ENCODE results near the gene CCDC134.
"Not testable (repeated sequence)": the region's sequence is repeated elsewhere in the genome, so short reads cannot be mapped to it uniquely, and the experiment has no call there.

CCDC134 gene

DNA sequence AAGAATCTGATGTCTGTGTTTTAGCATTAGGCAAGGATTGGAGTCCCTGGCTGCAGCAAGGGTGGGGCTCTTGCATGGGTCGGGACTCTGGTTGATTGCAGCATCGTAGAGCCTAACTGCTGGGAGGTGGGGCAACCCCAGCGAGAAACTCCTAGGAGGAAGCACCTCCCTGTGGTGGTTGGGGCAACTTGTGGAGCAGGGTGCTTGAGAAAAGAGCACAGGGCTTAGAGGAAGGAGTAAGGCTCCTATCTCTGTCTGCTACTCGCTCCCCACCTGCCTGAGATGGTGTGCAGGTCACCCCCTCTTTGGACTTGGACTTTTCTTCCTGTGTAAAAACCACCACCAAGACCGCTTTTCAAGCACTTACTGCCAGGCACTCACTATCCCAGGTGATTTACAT lies 48.0 kb downstream of the CCDC134 start:
- no peaks in the 10 kb centered on the region for H3K27me3 ChIP-seq (replicated peaks; ENCODE audit: control insufficient read depth, insufficient read depth, low read length)
- no peaks in the 10 kb centered on the region for H3K9me3 ChIP-seq (ENCODE audit: control insufficient read depth, low read length)
- peaks cover 8% of the 10 kb centered on the region for H3K4me1 ChIP-seq (ENCODE audit: control insufficient read depth, insufficient read depth, low read length)
- peaks cover 2% of the 10 kb centered on the region for H3K36me3 ChIP-seq (ENCODE audit: control insufficient read depth, insufficient read depth, low read length, severe bottlenecking)
- DNase-seq (ENCODE audit: low read depth): no peak
- no peak overlapping the region for H3K4me3 ChIP-seq (ENCODE audit: low read length)
- peak overlapping the region; percentile 25 for H3K9ac ChIP-seq (ENCODE audit: low read length)

DNA sequence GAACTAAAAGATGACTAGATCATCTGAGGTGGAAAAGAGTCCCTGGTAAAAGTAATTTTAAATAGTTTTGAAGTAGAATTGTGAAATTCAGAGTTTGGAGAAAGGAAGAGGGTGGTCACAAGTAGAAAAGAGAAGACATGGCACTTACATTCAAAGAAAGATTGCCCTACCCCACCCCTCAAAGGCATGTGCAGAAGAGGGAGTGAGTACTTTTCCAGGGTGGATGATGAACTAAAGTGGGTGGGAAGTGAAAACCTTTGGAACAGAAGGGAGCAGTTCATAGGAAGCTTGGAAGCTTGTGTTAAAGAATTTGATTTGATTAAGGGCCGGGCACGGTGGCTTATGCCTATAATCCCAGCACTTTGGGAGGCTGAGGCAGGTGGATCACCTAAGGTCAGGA lies 56.0 kb downstream of the CCDC134 start:
- no peak overlapping the region for H3K4me3 ChIP-seq (ENCODE audit: low read length)
- H3K27me3 ChIP-seq (replicated peaks; ENCODE audit: control insufficient read depth, insufficient read depth, low read length): no peaks in the 10 kb centered on the region
- peaks cover 22% of the 10 kb centered on the region for H3K4me1 ChIP-seq (ENCODE audit: control insufficient read depth, insufficient read depth, low read length)
- H3K36me3 ChIP-seq (ENCODE audit: control insufficient read depth, insufficient read depth, low read length, severe bottlenecking): no peaks in the 10 kb centered on the region
- H3K9me3 ChIP-seq (ENCODE audit: control insufficient read depth, low read length): no peaks in the 10 kb centered on the region
- peak; percentile 8 for DNase-seq (ENCODE audit: low read depth)
- no peak overlapping the region for H3K9ac ChIP-seq (ENCODE audit: low read length)

DNA sequence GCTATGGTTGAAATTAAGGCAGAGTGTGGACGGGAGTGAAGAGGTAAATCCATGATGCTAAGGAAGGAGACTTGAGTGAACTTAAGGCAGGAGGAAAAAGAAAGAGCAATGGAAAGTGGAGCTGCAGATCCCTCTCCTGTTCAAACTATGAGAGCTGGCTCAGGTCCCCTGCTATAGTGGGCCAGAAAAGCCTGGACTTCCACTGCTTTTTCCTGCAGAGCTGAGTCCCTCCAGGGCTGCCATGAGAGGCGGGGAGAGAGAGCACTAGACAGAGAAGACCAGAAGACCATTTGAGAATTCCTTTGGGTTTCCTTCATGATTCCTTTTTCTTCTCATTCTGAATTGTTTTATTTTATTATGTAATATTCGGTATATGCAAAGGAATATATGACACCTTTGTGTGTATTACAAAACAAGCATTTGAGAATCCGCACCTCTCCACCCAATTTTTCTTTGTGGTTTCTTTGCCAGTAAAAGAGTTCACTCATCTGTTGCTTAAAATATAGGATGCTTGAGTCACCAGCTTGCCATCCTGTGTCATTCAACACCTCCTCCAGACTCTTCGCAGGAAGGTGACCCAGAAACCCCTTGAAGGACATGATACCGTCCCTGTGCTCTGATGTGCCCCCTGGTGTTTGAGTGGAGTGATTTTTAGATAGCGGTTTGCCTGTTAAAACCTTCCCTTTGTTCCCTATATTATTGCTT lies 56.8 kb downstream of the CCDC134 start:
- H3K36me3 ChIP-seq (ENCODE audit: control insufficient read depth, insufficient read depth, low read length, severe bottlenecking): no peaks in the 10 kb centered on the region

DNA sequence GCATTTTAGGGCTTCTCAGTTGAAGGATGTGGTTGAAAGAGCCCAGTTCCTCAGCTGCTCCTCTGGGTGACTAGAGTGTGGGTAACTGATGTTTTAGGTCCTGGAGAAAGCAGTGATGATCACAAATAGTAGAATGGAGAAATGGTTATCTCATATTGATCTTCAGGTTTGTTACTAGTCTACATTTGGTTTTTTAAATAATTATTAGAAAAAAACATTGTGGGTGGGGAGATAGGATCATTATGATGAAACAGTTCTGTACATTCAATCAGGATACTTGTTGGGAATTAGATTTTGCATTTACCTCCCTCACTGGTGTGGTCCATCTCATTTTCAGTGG lies 57.4 kb downstream of the CCDC134 start:
- no peaks in the 10 kb centered on the region for H3K27me3 ChIP-seq (replicated peaks; ENCODE audit: control insufficient read depth, insufficient read depth, low read length)
- no peaks in the 10 kb centered on the region for H3K36me3 ChIP-seq (ENCODE audit: control insufficient read depth, insufficient read depth, low read length, severe bottlenecking)
- DNase-seq (ENCODE audit: low read depth): no peak
- no peak overlapping the region for H3K4me3 ChIP-seq (ENCODE audit: low read length)
- no peaks in the 10 kb centered on the region for H3K9me3 ChIP-seq (ENCODE audit: control insufficient read depth, low read length)
- no peak overlapping the region for H3K9ac ChIP-seq (ENCODE audit: low read length)
- H3K4me1 ChIP-seq (ENCODE audit: control insufficient read depth, insufficient read depth, low read length): peaks cover 33% of the 10 kb centered on the region

More for the DNA sequence above, 56.8 kb downstream of the CCDC134 start:
- Histone ChIP-seq H3K9me3 (ENCODE audit: control insufficient read depth, low read length) (no peaks in the 10 kb centered on the region), H3K9ac (ENCODE audit: low read length) (no peak overlapping the region), H3K4me3 (ENCODE audit: low read length) (no peak overlapping the region), H3K27me3 (replicated peaks; ENCODE audit: control insufficient read depth, insufficient read depth, low read length) (no peaks in the 10 kb centered on the region), H3K4me1 (ENCODE audit: control insufficient read depth, insufficient read depth, low read length) (peaks cover 28% of the 10 kb centered on the region)
- DNase-seq (ENCODE audit: low read depth): peak; percentile 74

DNA sequence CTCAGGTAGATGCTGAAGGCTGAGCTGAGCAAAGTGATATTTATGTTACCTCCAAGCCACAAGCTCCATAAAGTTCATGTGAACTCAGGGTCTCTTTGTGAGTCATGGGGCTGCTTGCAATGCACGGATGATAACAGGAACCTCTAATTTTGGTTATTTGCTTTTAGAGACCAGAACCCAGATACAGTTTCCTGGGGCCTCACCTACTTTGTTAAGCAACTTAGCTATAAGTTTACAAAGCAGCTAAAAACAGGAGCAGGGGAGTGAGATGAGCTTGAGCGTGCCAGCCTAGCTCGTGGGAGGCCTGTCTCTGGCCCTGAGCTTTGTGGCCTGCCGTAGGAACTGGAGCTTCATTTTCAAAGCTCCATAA lies 61.7 kb downstream of the CCDC134 start:
- no peak for DNase-seq (ENCODE audit: low read depth)
- H3K9me3 ChIP-seq (ENCODE audit: control insufficient read depth, low read length): no peaks in the 10 kb centered on the region
- H3K27me3 ChIP-seq (replicated peaks; ENCODE audit: control insufficient read depth, insufficient read depth, low read length): no peaks in the 10 kb centered on the region
- H3K36me3 ChIP-seq (ENCODE audit: control insufficient read depth, insufficient read depth, low read length, severe bottlenecking): peaks cover 7% of the 10 kb centered on the region
- peaks cover 40% of the 10 kb centered on the region for H3K4me1 ChIP-seq (ENCODE audit: control insufficient read depth, insufficient read depth, low read length)
- peak overlapping the region; percentile 21 for H3K4me3 ChIP-seq (ENCODE audit: low read length)
- peak overlapping the region; percentile 66 for H3K9ac ChIP-seq (ENCODE audit: low read length)

DNA sequence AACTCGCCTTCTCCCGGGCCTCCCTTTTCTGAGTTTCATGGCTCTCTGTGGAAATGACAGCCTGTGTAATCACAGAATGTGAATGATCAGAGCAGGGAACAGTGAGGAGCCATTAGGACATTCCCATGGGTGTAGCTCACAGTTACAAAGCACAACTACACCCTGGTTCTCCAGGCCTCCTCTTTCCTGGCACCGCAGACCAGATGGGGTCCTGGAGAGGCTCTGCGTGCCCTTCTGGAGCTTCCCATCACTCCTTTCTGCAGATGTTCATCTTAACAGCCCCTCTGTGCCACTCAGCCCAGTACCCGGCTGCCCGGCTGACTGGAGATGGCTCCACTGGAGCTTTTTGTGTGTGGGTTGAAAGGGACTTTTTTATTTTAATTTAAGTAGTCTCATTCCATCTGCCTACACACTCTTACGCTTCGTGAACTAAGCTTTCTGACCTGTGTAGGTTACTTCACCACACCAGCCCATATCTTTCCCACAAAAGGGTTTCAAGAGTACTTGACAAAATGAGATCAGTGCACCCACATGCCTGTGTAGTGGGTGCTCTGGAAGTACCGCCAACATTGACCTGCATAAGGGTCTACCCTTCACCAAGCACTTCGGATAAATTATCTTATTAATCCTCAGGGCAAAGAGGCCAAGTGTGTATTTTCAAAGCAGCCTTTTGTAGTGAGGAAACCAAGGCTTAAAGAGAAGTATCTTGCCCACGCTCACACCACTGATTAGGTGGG lies 62.2 kb downstream of the CCDC134 start:
- H3K9me3 ChIP-seq (ENCODE audit: control insufficient read depth, low read length): no peaks in the 10 kb centered on the region
- DNase-seq (ENCODE audit: low read depth): peak; percentile 50
- H3K36me3 ChIP-seq (ENCODE audit: control insufficient read depth, insufficient read depth, low read length, severe bottlenecking): peaks cover 9% of the 10 kb centered on the region
- H3K4me3 ChIP-seq (ENCODE audit: low read length): peak overlapping the region; percentile 21
- H3K27me3 ChIP-seq (replicated peaks; ENCODE audit: control insufficient read depth, insufficient read depth, low read length): no peaks in the 10 kb centered on the region
- H3K4me1 ChIP-seq (ENCODE audit: control insufficient read depth, insufficient read depth, low read length): peaks cover 35% of the 10 kb centered on the region
- peak overlapping the region; percentile 66 for H3K9ac ChIP-seq (ENCODE audit: low read length)

DNA sequence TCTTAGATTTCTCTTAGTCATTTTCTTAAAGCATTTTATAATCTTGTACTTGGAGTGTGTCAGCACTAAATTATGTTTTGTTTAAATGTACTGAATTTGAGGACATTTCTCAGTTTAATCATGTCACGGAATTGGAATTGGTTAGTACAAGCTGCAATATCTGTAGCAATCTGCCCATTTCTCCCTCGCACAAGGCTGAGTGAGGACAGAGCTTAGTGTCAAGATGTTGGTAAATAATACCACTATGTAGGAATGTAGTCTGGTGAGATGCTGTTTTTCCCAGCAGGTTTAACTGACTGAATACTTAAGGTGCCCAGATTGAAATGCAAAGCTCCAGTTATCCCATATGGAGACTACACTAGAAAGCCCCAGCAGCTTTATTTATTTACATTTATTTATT lies 63.0 kb downstream of the CCDC134 start:
- Histone ChIP-seq H3K4me3 (ENCODE audit: low read length) (no peak overlapping the region), H3K27me3 (replicated peaks; ENCODE audit: control insufficient read depth, insufficient read depth, low read length) (no peaks in the 10 kb centered on the region), H3K9ac (ENCODE audit: low read length) (peak overlapping the region; percentile 66), H3K9me3 (ENCODE audit: control insufficient read depth, low read length) (no peaks in the 10 kb centered on the region), H3K36me3 (ENCODE audit: control insufficient read depth, insufficient read depth, low read length, severe bottlenecking) (peaks cover 17% of the 10 kb centered on the region), H3K4me1 (ENCODE audit: control insufficient read depth, insufficient read depth, low read length) (peaks cover 34% of the 10 kb centered on the region)
- no peak for DNase-seq (ENCODE audit: low read depth)

DNA sequence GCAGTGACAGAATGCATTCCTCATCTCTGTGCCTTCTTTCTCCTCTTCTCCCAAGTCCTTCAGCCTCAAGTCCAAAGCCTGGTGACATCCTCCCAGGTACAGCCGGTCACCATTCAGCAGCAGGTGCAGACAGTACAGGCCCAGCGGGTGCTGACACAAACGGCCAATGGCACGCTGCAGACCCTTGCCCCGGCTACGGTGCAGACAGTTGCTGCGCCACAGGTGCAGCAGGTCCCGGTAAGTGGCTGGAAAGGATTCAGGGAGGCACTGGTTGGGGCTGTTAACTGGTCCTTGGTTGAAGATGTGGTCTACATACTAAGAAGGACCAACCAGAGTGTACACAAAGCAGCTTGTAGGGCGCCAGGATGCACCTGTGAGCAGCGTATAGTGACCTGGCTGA lies 68.1 kb downstream of the CCDC134 start:
- no peak for DNase-seq (ENCODE audit: low read depth)
- Histone ChIP-seq H3K4me3 (ENCODE audit: low read length) (no peak overlapping the region), H3K9ac (ENCODE audit: low read length) (no peak overlapping the region), H3K27me3 (replicated peaks; ENCODE audit: control insufficient read depth, insufficient read depth, low read length) (no peaks in the 10 kb centered on the region), H3K36me3 (ENCODE audit: control insufficient read depth, insufficient read depth, low read length, severe bottlenecking) (peaks cover 62% of the 10 kb centered on the region), H3K4me1 (ENCODE audit: control insufficient read depth, insufficient read depth, low read length) (peaks cover 1% of the 10 kb centered on the region), H3K9me3 (ENCODE audit: control insufficient read depth, low read length) (no peaks in the 10 kb centered on the region)

DNA sequence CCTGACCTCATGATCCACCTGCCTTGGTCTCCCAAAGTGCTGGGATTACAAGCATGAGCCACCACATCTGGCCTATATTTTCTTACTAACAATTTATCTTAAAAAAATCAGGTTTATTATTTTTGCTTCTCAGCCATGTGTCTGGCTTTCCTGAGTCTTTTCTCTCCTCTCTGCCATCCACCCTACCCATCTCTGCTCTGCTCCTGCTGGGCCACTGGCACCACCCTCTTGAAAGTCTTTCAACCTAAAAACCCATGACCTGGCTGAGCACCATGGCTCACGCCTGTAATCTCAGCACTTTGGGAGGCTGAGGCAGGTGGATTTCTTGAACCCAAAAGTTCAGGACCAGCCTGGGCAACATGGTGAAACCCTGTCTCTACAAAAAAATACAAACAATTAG lies 69.6 kb downstream of the CCDC134 start:
- H3K4me1 ChIP-seq (ENCODE audit: control insufficient read depth, insufficient read depth, low read length); H3K27me3 ChIP-seq (replicated peaks; ENCODE audit: control insufficient read depth, insufficient read depth, low read length): not testable (repeated sequence)
- peaks cover 76% of the 10 kb centered on the region for H3K36me3 ChIP-seq (ENCODE audit: control insufficient read depth, insufficient read depth, low read length, severe bottlenecking)

DNA sequence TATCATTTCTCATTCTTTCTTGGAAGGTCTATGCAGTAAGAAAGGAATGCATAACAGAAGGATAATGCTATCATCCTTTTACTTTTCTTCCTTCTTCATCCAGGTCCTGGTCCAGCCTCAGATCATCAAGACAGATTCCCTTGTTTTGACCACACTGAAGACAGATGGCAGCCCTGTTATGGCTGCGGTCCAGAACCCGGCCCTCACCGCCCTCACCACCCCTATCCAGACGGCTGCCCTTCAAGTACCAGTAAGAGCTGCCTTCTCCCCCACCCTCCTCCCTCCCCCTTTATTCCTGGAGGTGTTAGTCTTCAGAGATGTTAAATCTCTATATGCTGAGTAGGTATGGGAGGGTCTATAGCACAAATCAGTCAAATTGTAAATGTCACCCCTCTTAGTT lies 70.3 kb downstream of the CCDC134 start:
- no peak overlapping the region for H3K9ac ChIP-seq (ENCODE audit: low read length)
- H3K9me3 ChIP-seq (ENCODE audit: control insufficient read depth, low read length): no peaks in the 10 kb centered on the region
- DNase-seq (ENCODE audit: low read depth): no peak
- H3K36me3 ChIP-seq (ENCODE audit: control insufficient read depth, insufficient read depth, low read length, severe bottlenecking): peaks cover 83% of the 10 kb centered on the region
- no peak overlapping the region for H3K4me3 ChIP-seq (ENCODE audit: low read length)
- H3K4me1 ChIP-seq (ENCODE audit: control insufficient read depth, insufficient read depth, low read length): peaks cover 4% of the 10 kb centered on the region
- no peaks in the 10 kb centered on the region for H3K27me3 ChIP-seq (replicated peaks; ENCODE audit: control insufficient read depth, insufficient read depth, low read length)

More for the DNA sequence above, 69.6 kb downstream of the CCDC134 start:
- not testable (repeated sequence) for H3K4me3 ChIP-seq (ENCODE audit: low read length); H3K9me3 ChIP-seq (ENCODE audit: control insufficient read depth, low read length); DNase-seq (ENCODE audit: low read depth); H3K9ac ChIP-seq (ENCODE audit: low read length)

DNA sequence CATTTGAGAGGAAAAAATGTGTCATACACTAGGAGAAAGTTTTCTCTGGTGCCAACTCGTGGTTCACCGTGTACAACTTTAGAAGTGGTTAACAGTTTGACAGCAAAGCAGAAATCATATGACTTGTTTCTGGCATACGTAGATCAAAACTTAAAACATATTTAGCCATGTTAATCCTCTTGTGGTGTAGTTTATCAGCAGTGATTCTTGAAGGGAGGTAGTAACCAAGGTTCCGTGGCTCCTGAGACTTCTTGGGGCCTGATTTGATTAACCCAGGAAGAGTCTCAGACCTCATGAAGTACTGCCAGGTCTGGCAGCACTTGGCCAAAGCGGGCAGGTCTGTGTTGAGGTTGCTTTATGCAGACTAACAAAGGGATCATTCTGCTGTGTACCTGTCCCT lies 72.9 kb downstream of the CCDC134 start:
- Histone ChIP-seq H3K9ac (ENCODE audit: low read length) (no peak overlapping the region), H3K4me3 (ENCODE audit: low read length) (no peak overlapping the region), H3K27me3 (replicated peaks; ENCODE audit: control insufficient read depth, insufficient read depth, low read length) (no peaks in the 10 kb centered on the region), H3K36me3 (ENCODE audit: control insufficient read depth, insufficient read depth, low read length, severe bottlenecking) (peaks cover 92% of the 10 kb centered on the region), H3K9me3 (ENCODE audit: control insufficient read depth, low read length) (no peaks in the 10 kb centered on the region), H3K4me1 (ENCODE audit: control insufficient read depth, insufficient read depth, low read length) (peaks cover 10% of the 10 kb centered on the region)
- DNase-seq (ENCODE audit: low read depth): no peak
